Adipocyte (in vitro differentiated cells): Measurements from ENCODE around the gene REC114.
"Not testable (repeated sequence)": the region's sequence is repeated elsewhere in the genome, so short reads cannot be mapped to it uniquely, and the experiment has no call there.

Experiments used
- DNase-seq: peaks from one replicate; pipeline ENCODE4 v3.0.0-alpha.2; 2015; ENCODE audit warnings: low read depth
- H3K27me3 ChIP-seq: replicated peaks from 2 replicates; pipeline ENCODE4 v1.7.0; 2013; ENCODE audit warnings: mild to moderate bottlenecking, low read length, moderate library complexity; ENCODE audit not compliant: control insufficient read depth, insufficient read depth
- H3K36me3 ChIP-seq: 2 replicates; pipeline ENCODE4 v1.7.0; 2013; ENCODE audit warnings: low read length, mild to moderate bottlenecking, moderate library complexity; ENCODE audit not compliant: control insufficient read depth, insufficient read depth, severe bottlenecking
- H3K4me1 ChIP-seq: 2 replicates; pipeline ENCODE4 v1.7.0; 2013; ENCODE audit warnings: mild to moderate bottlenecking, low read length, moderate library complexity; ENCODE audit not compliant: control insufficient read depth, insufficient read depth
- H3K4me3 ChIP-seq: 2 replicates; pipeline ENCODE4 v1.7.0; 2013; ENCODE audit warnings: mild to moderate bottlenecking, low read length, moderate library complexity
- H3K9ac ChIP-seq: 2 replicates; pipeline ENCODE4 v1.7.0; 2013; ENCODE audit warnings: mild to moderate bottlenecking, low read length, moderate library complexity
- H3K9me3 ChIP-seq: 2 replicates; pipeline ENCODE4 v1.7.0; 2013; ENCODE audit warnings: mild to moderate bottlenecking, low read length, moderate library complexity; ENCODE audit not compliant: control insufficient read depth

REC114 gene

GRCh38 chr15:73564255-73564654 is 121.3 kb downstream of the REC114 start:
- Histone ChIP-seq H3K4me1 (peaks cover 6% of the 10 kb centered on the region), H3K9ac (no peak overlapping the region), H3K27me3 (no peaks in the 10 kb centered on the region), H3K4me3 (no peak overlapping the region), H3K9me3 (no peaks in the 10 kb centered on the region), H3K36me3 (peaks cover 74% of the 10 kb centered on the region)
- DNase-seq: peak; percentile 60

GRCh38 chr15:73567020-73567419 is 124.1 kb downstream of the REC114 start:
- no peak for DNase-seq
- peaks cover 6% of the 10 kb centered on the region for H3K4me1 ChIP-seq
- H3K27me3 ChIP-seq: no peaks in the 10 kb centered on the region
- H3K9me3 ChIP-seq: no peaks in the 10 kb centered on the region
- no peak overlapping the region for H3K9ac ChIP-seq
- no peak overlapping the region for H3K4me3 ChIP-seq
- peaks cover 82% of the 10 kb centered on the region for H3K36me3 ChIP-seq

GRCh38 chr15:73568564-73569280 is 125.8 kb downstream of the REC114 start:
- Histone ChIP-seq H3K9me3 (no peaks in the 10 kb centered on the region), H3K4me1 (peaks cover 9% of the 10 kb centered on the region), H3K36me3 (peaks cover 81% of the 10 kb centered on the region), H3K27me3 (no peaks in the 10 kb centered on the region), H3K4me3 (no peak overlapping the region), H3K9ac (no peak overlapping the region)
- DNase-seq: no peak

- peaks cover 81% of the 10 kb centered on the region for H3K36me3 ChIP-seq
- no peak overlapping the region for H3K4me3 ChIP-seq
- no peak for DNase-seq
These were observed 126.4 kb downstream of the REC114 start for GRCh38 chr15:73569361-73569760.

GRCh38 chr15:73570355-73571032 is 127.5 kb downstream of the REC114 start:
- Histone ChIP-seq H3K27me3 (no peaks in the 10 kb centered on the region), H3K36me3 (peaks cover 79% of the 10 kb centered on the region), H3K4me3 (no peak overlapping the region), H3K4me1 (peaks cover 5% of the 10 kb centered on the region), H3K9ac (no peak overlapping the region), H3K9me3 (no peaks in the 10 kb centered on the region)
- DNase-seq: no peak

More at GRCh38 chr15:73569361-73569760, 126.4 kb downstream of the REC114 start:
- Histone ChIP-seq H3K4me1 (peaks cover 10% of the 10 kb centered on the region), H3K9me3 (no peaks in the 10 kb centered on the region), H3K9ac (no peak overlapping the region), H3K27me3 (no peaks in the 10 kb centered on the region)

- H3K9me3 ChIP-seq: no peaks in the 10 kb centered on the region
These were observed 128.4 kb downstream of the REC114 start for GRCh38 chr15:73571346-73571745.

GRCh38 chr15:73572296-73572695 is 129.3 kb downstream of the REC114 start:
- no peaks in the 10 kb centered on the region for H3K27me3 ChIP-seq
- H3K9me3 ChIP-seq: no peaks in the 10 kb centered on the region

More at GRCh38 chr15:73571346-73571745, 128.4 kb downstream of the REC114 start:
- H3K27me3 ChIP-seq: no peaks in the 10 kb centered on the region
- no peak overlapping the region for H3K9ac ChIP-seq
- no peak for DNase-seq
- peaks cover 76% of the 10 kb centered on the region for H3K36me3 ChIP-seq
- H3K4me3 ChIP-seq: no peak overlapping the region
- H3K4me1 ChIP-seq: peaks cover 5% of the 10 kb centered on the region

GRCh38 chr15:73573037-73573436 is 130.1 kb downstream of the REC114 start:
- Histone ChIP-seq H3K4me1 (peaks cover 5% of the 10 kb centered on the region), H3K9me3 (no peaks in the 10 kb centered on the region), H3K27me3 (no peaks in the 10 kb centered on the region), H3K4me3 (no peak overlapping the region), H3K9ac (no peak overlapping the region), H3K36me3 (peaks cover 64% of the 10 kb centered on the region)
- no peak for DNase-seq

More at GRCh38 chr15:73572296-73572695, 129.3 kb downstream of the REC114 start:
- H3K4me1 ChIP-seq: peaks cover 5% of the 10 kb centered on the region
- peaks cover 71% of the 10 kb centered on the region for H3K36me3 ChIP-seq
- no peak overlapping the region for H3K9ac ChIP-seq
- H3K4me3 ChIP-seq: no peak overlapping the region
- DNase-seq: no peak

- Histone ChIP-seq H3K27me3 (no peaks in the 10 kb centered on the region), H3K9me3 (no peaks in the 10 kb centered on the region), H3K4me3 (no peak overlapping the region), H3K9ac (no peak overlapping the region), H3K36me3 (peaks cover 58% of the 10 kb centered on the region), H3K4me1 (peaks cover 5% of the 10 kb centered on the region)
- DNase-seq: no peak
These were observed 130.6 kb downstream of the REC114 start for GRCh38 chr15:73573572-73573971.

GRCh38 chr15:73575636-73576247 is 132.8 kb downstream of the REC114 start:
- Histone ChIP-seq H3K27me3 (no peaks in the 10 kb centered on the region), H3K9ac (no peak overlapping the region), H3K4me1 (peaks cover 5% of the 10 kb centered on the region), H3K4me3 (no peak overlapping the region), H3K36me3 (peaks cover 45% of the 10 kb centered on the region), H3K9me3 (no peaks in the 10 kb centered on the region)
- DNase-seq: no peak

GRCh38 chr15:73577593-73577992 is 134.6 kb downstream of the REC114 start:
- H3K9me3 ChIP-seq, H3K4me3 ChIP-seq, H3K9ac ChIP-seq, H3K4me1 ChIP-seq, DNase-seq, H3K27me3 ChIP-seq: not testable (repeated sequence)
- H3K36me3 ChIP-seq: peaks cover 41% of the 10 kb centered on the region
